Measurements from ENCODE around the gene PHGDH.

DNA sequence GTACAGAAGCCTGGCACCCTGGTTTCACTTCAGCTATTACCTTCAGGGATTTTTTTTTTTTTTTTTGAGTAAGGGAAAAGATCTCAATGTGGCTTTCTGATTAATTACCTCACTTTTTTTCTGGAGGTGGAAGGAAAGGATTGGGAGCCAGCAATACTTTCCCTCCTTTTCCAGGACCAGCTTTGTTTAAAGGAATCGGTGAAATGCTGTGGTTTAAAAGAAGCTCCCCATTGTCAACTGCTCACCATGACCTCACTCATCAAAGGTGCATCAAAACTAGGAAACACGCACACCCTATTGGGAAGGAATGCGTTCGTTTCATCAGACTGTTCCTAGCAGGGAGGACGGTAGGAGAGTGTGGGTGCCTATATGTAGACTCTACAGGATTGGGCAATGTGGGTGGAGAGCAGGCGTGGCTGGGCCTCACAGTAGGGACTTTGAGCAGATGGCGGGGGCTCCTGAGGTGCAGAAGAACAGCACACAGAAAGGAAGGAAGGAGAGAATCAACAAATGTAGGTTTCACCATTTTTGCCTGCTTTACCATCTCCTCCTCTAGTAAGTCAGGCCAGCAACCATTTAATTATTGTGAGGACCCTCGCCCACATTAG is 13.0 kb downstream of the PHGDH start:
- TF ChIP-seq, protein P1, sequence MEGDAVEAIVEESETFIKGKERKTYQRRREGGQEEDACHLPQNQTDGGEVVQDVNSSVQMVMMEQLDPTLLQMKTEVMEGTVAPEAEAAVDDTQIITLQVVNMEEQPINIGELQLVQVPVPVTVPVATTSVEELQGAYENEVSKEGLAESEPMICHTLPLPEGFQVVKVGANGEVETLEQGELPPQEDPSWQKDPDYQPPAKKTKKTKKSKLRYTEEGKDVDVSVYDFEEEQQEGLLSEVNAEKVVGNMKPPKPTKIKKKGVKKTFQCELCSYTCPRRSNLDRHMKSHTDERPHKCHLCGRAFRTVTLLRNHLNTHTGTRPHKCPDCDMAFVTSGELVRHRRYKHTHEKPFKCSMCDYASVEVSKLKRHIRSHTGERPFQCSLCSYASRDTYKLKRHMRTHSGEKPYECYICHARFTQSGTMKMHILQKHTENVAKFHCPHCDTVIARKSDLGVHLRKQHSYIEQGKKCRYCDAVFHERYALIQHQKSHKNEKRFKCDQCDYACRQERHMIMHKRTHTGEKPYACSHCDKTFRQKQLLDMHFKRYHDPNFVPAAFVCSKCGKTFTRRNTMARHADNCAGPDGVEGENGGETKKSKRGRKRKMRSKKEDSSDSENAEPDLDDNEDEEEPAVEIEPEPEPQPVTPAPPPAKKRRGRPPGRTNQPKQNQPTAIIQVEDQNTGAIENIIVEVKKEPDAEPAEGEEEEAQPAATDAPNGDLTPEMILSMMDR (IDR thresholded peaks at IDR 0.05; ENCODE audit: insufficient read depth, low read depth, low read length): no peak
- no peak for TF ChIP-seq EZH2 (IDR thresholded peaks at IDR 0.05; ENCODE audit: insufficient read depth, low read length)

Data from astrocyte (in vitro differentiated cells and primary cell).